Measurements from ENCODE around the gene TWF1.

The TWF1 gene

GRCh38 chr12:43840338-43840737 lies 34.2 kb upstream of the TWF1 start:
- H3K4me3 ChIP-seq (replicated peaks; ENCODE audit: insufficient read depth, low read length), result no peak overlapping the region
- H3K27me3 ChIP-seq (ENCODE audit: insufficient read depth, poor library complexity, severe bottlenecking), result no peaks in the 10 kb centered on the region
- TF ChIP-seq SPI1 (IDR thresholded peaks at IDR 0.05; ENCODE audit: borderline replicate concordance, low read depth) (no peak), GABPA (IDR thresholded peaks at IDR 0.05; ENCODE audit: low read depth) (no peak)
- H3K27ac ChIP-seq (replicated peaks), result no peak overlapping the region
- no peak for DNase-seq (ENCODE audit: low read depth in 1 of 2, low spot score in 1 of 2)

- DNase-seq (ENCODE audit: low read depth in 1 of 2, low spot score in 1 of 2), result no peak
- peak overlapping the region; percentile 43 for H3K27ac ChIP-seq (replicated peaks)
These were observed 30.4 kb upstream of the TWF1 start for GRCh38 chr12:43836475-43836989.

GRCh38 chr12:43835656-43836474 lies 29.7 kb upstream of the TWF1 start, which contains the start of gene TMEM117:
TSS of gene TMEM117 (plus strand) at chr12:43836081.
- Histone ChIP-seq H3K4me3 (replicated peaks; ENCODE audit: insufficient read depth, low read length) (peak within 1 kb of the TSS; percentile 57), H3K27me3 (ENCODE audit: insufficient read depth, poor library complexity, severe bottlenecking) (no peaks in the 10 kb centered on the region), H3K27ac (replicated peaks) (peak within 1 kb of the TSS; percentile 43)
- TF ChIP-seq GABPA (IDR thresholded peaks at IDR 0.05; ENCODE audit: low read depth) (no peak), REST (IDR thresholded peaks at IDR 0.05; ENCODE audit: insufficient replicate concordance, low read depth) (no peak), CTCF (IDR thresholded peaks at IDR 0.05; ENCODE audit: insufficient read depth, low read length) (no peak), POLR2AphosphoS5 (IDR thresholded peaks at IDR 0.05; ENCODE audit: low read depth) (no peak; the same call in 1 of the 2 replicates), SPI1 (IDR thresholded peaks at IDR 0.05; ENCODE audit: borderline replicate concordance, low read depth) (no peak)
- DNase-seq (ENCODE audit: low read depth in 1 of 2, low spot score in 1 of 2), result peak in 1 of 2 experiments; percentile 57

More at GRCh38 chr12:43836475-43836989, 30.4 kb upstream of the TWF1 start:
- TF ChIP-seq POLR2AphosphoS5 (IDR thresholded peaks at IDR 0.05; ENCODE audit: low read depth), result no peak
- no peak for TF ChIP-seq GABPA (IDR thresholded peaks at IDR 0.05; ENCODE audit: low read depth)
- no peak for TF ChIP-seq SPI1 (IDR thresholded peaks at IDR 0.05; ENCODE audit: borderline replicate concordance, low read depth)
- TF ChIP-seq CTCF (IDR thresholded peaks at IDR 0.05; ENCODE audit: insufficient read depth, low read length), result no peak
- TF ChIP-seq REST (IDR thresholded peaks at IDR 0.05; ENCODE audit: insufficient replicate concordance, low read depth), result no peak
- Histone ChIP-seq H3K4me3 (replicated peaks; ENCODE audit: insufficient read depth, low read length) (peak overlapping the region; percentile 57), H3K27me3 (ENCODE audit: insufficient read depth, poor library complexity, severe bottlenecking) (no peaks in the 10 kb centered on the region)

- TF ChIP-seq GABPA (IDR thresholded peaks at IDR 0.05; ENCODE audit: low read depth), result no peak
- TF ChIP-seq SPI1 (IDR thresholded peaks at IDR 0.05; ENCODE audit: borderline replicate concordance, low read depth), result no peak
- TF ChIP-seq REST (IDR thresholded peaks at IDR 0.05; ENCODE audit: insufficient replicate concordance, low read depth), result no peak
- TF ChIP-seq CTCF (IDR thresholded peaks at IDR 0.05; ENCODE audit: insufficient read depth, low read length), result no peak
- TF ChIP-seq POLR2AphosphoS5 (IDR thresholded peaks at IDR 0.05; ENCODE audit: low read depth), result no peak
- Histone ChIP-seq H3K27ac (replicated peaks) (no peak overlapping the region), H3K27me3 (ENCODE audit: insufficient read depth, poor library complexity, severe bottlenecking) (no peaks in the 10 kb centered on the region), H3K4me3 (replicated peaks; ENCODE audit: insufficient read depth, low read length) (peak overlapping the region; percentile 57)
- DNase-seq (ENCODE audit: low read depth in 1 of 2, low spot score in 1 of 2), result no peak
These were observed 29.1 kb upstream of the TWF1 start for GRCh38 chr12:43835264-43835655.

Data from HL-60 (cell line).